ENCODE data around the gene TRPM1. TPM values are rescaled to one million over a fixed set of nuclear protein-coding genes. Genes with fewer than 3 reads are reported as not detected.
A peak's percentile ranks its signal among the peaks of the same experiment; 100 is the strongest.

TRPM1 gene
- total RNA-seq, 1 donor from 2014 or later, result 0.10 TPM

- no peak for DNase-seq (ENCODE audit: low spot score)
- ATAC-seq, result no peak
These were observed 16.2 kb downstream of the TRPM1 start for GRCh38 chr15:31085359-31085758.

- DNase-seq (ENCODE audit: low spot score), result no peak
- ATAC-seq, result no peak
These were observed 17.3 kb downstream of the TRPM1 start for GRCh38 chr15:31084176-31084575.

GRCh38 chr15:31083370-31083780 is 18.1 kb downstream of the TRPM1 start:
- ATAC-seq, result no peak
- DNase-seq (ENCODE audit: low spot score), result no peak

GRCh38 chr15:31082771-31083369 is 18.7 kb downstream of the TRPM1 start:
- peak; percentile 25 for ATAC-seq
- DNase-seq (ENCODE audit: low spot score), result no peak

- peak; percentile 73 for ATAC-seq
- peak; percentile 72 for DNase-seq (ENCODE audit: low spot score)
These were observed 19.8 kb downstream of the TRPM1 start for GRCh38 chr15:31081588-31082250.

- DNase-seq (ENCODE audit: low spot score) (no peak), ATAC-seq (peak; percentile 43)
These were observed 20.5 kb downstream of the TRPM1 start for GRCh38 chr15:31081056-31081455.

GRCh38 chr15:31080591-31081014 is 20.9 kb downstream of the TRPM1 start:
- DNase-seq (ENCODE audit: low spot score) (peak; percentile 84), ATAC-seq (peak; percentile 90)

GRCh38 chr15:31079519-31079918 is 22.0 kb downstream of the TRPM1 start:
- DNase-seq (ENCODE audit: low spot score), result no peak
- no peak for ATAC-seq

- ATAC-seq (no peak), DNase-seq (ENCODE audit: low spot score) (no peak)
These were observed 23.1 kb downstream of the TRPM1 start for GRCh38 chr15:31078471-31078870.

- ATAC-seq (no peak), DNase-seq (ENCODE audit: low spot score) (no peak)
These were observed 23.6 kb downstream of the TRPM1 start for GRCh38 chr15:31077941-31078340.

GRCh38 chr15:31077181-31077580 is 24.3 kb downstream of the TRPM1 start:
- no peak for ATAC-seq
- no peak for DNase-seq (ENCODE audit: low spot score)

GRCh38 chr15:31074321-31074720 is 27.2 kb downstream of the TRPM1 start:
- ATAC-seq (no peak), DNase-seq (ENCODE audit: low spot score) (no peak)

- DNase-seq (ENCODE audit: low spot score), result no peak
- no peak for ATAC-seq
These were observed 30.7 kb downstream of the TRPM1 start for GRCh38 chr15:31070867-31071266.

GRCh38 chr15:31069360-31070000 is 32.0 kb downstream of the TRPM1 start:
- peak; percentile 93 for DNase-seq (ENCODE audit: low spot score)
- ATAC-seq, result peak; percentile 99

GRCh38 chr15:31067890-31068603 is 33.5 kb downstream of the TRPM1 start:
- DNase-seq (ENCODE audit: low spot score) (no peak), ATAC-seq (no peak)

- DNase-seq (ENCODE audit: low spot score), result no peak
- ATAC-seq, result no peak
These were observed 35.7 kb downstream of the TRPM1 start for GRCh38 chr15:31065824-31066223.

- ATAC-seq, result no peak
- DNase-seq (ENCODE audit: low spot score), result no peak
These were observed 38.6 kb downstream of the TRPM1 start for GRCh38 chr15:31062911-31063310.

- no peak for DNase-seq (ENCODE audit: low spot score)
These were observed 39.1 kb downstream of the TRPM1 start for GRCh38 chr15:31062310-31062847.

GRCh38 chr15:31060429-31061140 is 40.9 kb downstream of the TRPM1 start:
- DNase-seq (ENCODE audit: low spot score) (no peak), ATAC-seq (peak; percentile 86)

More at GRCh38 chr15:31062310-31062847, 39.1 kb downstream of the TRPM1 start:
- no peak for ATAC-seq

GRCh38 chr15:31058236-31058962 is 43.1 kb downstream of the TRPM1 start:
- DNase-seq (ENCODE audit: low spot score), result no peak
- no peak for ATAC-seq

All from left lobe of liver (tissue), 2 donors.